ENCODE measurements around the gene PDE6H.

The PDE6H gene

DNA sequence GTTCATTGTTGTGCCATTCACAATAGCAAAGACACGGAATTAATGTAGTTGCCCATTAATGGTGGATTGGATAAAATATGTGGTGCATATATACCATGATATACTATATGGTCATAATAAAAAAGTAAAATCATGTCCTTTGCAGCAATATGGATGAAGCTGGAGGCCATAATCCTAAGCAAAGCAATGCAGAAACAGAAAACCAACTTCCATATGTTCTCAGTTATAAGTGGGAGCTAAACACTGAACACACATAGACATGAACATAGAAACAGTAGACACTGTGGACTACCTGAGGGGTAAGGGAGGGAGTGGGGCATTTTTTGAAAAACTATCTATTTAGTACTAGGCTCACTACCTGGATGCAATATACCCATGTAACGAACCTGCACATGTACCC is 31.5 kb upstream of the PDE6H start:
- TF ChIP-seq, protein P1, sequence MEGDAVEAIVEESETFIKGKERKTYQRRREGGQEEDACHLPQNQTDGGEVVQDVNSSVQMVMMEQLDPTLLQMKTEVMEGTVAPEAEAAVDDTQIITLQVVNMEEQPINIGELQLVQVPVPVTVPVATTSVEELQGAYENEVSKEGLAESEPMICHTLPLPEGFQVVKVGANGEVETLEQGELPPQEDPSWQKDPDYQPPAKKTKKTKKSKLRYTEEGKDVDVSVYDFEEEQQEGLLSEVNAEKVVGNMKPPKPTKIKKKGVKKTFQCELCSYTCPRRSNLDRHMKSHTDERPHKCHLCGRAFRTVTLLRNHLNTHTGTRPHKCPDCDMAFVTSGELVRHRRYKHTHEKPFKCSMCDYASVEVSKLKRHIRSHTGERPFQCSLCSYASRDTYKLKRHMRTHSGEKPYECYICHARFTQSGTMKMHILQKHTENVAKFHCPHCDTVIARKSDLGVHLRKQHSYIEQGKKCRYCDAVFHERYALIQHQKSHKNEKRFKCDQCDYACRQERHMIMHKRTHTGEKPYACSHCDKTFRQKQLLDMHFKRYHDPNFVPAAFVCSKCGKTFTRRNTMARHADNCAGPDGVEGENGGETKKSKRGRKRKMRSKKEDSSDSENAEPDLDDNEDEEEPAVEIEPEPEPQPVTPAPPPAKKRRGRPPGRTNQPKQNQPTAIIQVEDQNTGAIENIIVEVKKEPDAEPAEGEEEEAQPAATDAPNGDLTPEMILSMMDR (IDR thresholded peaks at IDR 0.05; ENCODE audit: borderline replicate concordance, insufficient read depth, low read depth, low read length), result no peak
- H3K4me3 ChIP-seq (ENCODE audit: low read depth, low read length), result no peak overlapping the region

DNA sequence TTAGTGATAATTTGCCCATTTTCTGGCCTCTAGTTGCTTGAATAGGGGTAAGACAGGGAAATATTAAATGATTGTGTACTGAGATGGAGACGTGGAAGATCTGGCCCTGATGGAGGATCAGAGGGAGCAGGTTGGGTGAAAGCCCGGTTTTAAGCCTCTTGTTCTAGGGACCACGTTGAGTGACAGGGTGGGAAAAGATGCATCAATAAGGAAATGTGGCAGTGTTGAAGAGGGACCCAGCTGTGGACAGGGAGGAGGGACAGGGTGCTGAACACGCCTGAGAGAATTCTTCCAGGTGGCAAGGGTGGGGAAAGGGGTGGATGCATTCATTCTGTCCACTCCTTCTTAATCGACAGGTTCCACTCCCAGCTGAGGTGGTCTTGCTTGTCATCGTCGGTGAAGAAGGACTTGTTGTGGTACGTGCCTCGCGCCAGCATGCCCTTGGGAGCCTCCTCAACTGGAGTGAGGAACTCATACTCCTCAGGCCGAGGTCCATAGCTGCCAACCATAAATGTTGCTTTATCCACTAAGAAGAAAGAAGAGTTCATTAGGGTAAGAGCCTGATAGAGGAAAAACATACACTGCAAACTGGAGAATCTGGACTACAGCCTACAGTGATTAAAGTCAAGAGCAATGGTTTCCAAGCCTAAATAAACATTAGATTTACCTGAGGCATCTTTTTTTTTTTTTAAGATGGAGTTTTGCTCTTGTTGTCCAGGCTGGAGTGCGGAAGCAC is 30.5 kb upstream of the PDE6H start:
- TF ChIP-seq, protein P1 (IDR thresholded peaks at IDR 0.05; ENCODE audit: borderline replicate concordance, insufficient read depth, low read depth, low read length), result no peak

DNA sequence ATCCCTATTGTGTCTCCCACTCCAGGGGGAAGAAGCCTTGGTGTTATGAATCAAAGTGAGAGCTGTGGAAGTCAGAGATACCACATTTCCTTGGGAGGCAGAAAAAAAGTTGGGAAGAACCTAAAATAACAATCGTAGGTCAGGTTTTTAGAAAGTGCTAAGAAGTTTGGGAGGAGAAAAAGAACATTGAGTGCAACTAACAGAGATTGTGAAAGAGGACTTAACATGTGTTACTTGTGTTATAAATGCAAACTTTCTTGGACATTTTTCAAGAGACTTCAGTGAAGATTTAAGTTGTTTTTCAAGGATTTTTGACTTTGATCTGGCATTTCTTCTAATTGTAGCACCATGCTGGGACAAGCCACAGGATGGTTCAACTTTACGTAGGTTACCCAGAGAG is 26.7 kb upstream of the PDE6H start:
- no peak overlapping the region for H3K4me3 ChIP-seq (ENCODE audit: low read depth, low read length)
- TF ChIP-seq, protein P1 (IDR thresholded peaks at IDR 0.05; ENCODE audit: borderline replicate concordance, insufficient read depth, low read depth, low read length), result no peak

More for the DNA sequence above, 30.5 kb upstream of the PDE6H start:
- H3K4me3 ChIP-seq (ENCODE audit: low read depth, low read length), result no peak overlapping the region

DNA sequence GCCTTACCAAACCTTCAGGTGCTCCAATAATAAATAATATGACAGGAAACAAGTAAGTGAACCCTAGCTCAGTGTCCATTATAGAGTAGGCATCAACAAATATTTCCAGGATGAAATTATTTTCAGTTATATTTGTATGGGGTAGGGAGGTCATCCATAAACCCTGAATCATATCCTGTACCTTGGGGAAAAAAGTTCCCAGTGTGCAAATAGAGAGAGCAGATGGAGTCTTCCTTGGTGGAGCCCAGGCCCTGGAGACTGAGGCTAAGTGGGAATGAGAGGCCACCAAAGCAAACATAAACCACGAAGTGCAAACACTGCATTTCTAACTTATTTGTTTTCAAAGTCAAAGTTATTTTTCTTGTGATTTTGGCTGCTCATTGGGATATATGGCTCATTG is 26.0 kb upstream of the PDE6H start:
- TF ChIP-seq, protein P1 (IDR thresholded peaks at IDR 0.05; ENCODE audit: borderline replicate concordance, insufficient read depth, low read depth, low read length), result no peak
- H3K4me3 ChIP-seq (ENCODE audit: low read depth, low read length), result no peak overlapping the region

DNA sequence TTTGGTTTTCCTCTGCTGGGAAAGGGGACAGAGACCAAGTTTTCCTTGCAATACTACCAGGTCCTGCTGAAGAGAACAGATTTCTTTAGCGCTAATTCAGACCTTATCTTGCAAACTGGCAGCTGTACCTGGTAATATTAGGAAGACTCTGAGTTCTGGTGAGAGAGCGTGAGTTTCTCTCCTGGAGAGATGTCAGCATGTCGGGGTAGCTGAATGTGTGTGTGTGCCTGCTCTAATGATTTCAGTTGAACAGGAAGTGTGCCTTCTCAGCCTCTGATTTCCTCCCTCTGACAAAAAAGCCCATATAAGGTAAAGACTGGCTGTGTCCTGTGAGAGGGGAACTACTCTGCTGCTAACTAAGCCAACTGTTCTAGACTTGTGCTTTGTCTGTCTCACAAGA is 24.2 kb upstream of the PDE6H start:
- peak overlapping the region; percentile 31 for H3K4me3 ChIP-seq (ENCODE audit: low read depth, low read length)
- TF ChIP-seq, protein P1 (IDR thresholded peaks at IDR 0.05; ENCODE audit: borderline replicate concordance, insufficient read depth, low read depth, low read length), result no peak

DNA sequence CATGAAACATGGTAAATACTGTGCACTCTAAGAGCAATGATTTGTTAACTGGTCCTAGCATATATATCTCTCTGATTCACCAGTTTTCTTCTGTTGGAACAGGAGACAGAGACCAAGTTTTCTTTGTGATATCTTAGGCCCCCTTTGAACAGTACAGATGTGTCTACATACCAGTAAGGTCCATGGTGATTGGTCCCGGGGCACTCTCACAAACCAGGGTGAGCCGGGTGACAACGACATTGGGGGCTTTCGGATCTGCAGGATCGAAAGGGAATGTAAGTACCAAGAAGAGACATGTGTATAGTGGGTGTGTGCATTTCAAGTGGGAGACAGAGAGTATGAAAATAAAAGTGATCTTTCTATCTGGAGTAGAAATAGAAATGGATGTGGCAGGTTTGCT is 23.2 kb upstream of the PDE6H start:
- TF ChIP-seq, protein P1 (IDR thresholded peaks at IDR 0.05; ENCODE audit: borderline replicate concordance, insufficient read depth, low read depth, low read length), result no peak
- no peak overlapping the region for H3K4me3 ChIP-seq (ENCODE audit: low read depth, low read length)

DNA sequence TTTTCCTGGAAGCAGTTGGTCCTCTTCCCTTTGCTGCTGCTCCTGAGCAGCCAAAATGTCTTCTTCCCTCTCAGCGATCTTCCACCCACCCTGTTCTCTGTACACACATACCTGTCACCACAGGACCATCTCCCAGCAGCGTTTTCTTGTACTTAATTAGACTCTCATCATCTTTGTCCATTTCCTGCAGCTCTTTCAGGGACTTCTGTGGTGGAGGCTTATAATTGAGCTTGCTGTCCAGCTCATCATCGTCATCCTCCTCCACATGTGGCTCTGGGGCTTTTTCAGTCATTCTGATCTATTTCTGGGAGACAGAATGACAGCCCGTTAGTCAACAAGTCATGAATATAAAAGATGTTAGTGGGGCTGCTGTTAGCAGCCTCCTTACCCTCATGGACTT is 22.4 kb upstream of the PDE6H start:
- TF ChIP-seq, protein P1 (IDR thresholded peaks at IDR 0.05; ENCODE audit: borderline replicate concordance, insufficient read depth, low read depth, low read length), result no peak
- no peak overlapping the region for H3K4me3 ChIP-seq (ENCODE audit: low read depth, low read length)
